Fibroblast of the conjunctiva (primary cell): Measurements from ENCODE around the gene PERM1.

Experiments used
- DNase-seq: peaks from one replicate; pipeline ENCODE4 v3.0.0-alpha.2; 2010; ENCODE audit warnings: low read depth

PERM1 gene

GRCh38 chr1:932776-933602, 48.9 kb downstream of the PERM1 start:
- DNase-seq, result no peak

- no peak for DNase-seq
Measured at GRCh38 chr1:932173-932510, 49.8 kb downstream of the PERM1 start.

DNA sequence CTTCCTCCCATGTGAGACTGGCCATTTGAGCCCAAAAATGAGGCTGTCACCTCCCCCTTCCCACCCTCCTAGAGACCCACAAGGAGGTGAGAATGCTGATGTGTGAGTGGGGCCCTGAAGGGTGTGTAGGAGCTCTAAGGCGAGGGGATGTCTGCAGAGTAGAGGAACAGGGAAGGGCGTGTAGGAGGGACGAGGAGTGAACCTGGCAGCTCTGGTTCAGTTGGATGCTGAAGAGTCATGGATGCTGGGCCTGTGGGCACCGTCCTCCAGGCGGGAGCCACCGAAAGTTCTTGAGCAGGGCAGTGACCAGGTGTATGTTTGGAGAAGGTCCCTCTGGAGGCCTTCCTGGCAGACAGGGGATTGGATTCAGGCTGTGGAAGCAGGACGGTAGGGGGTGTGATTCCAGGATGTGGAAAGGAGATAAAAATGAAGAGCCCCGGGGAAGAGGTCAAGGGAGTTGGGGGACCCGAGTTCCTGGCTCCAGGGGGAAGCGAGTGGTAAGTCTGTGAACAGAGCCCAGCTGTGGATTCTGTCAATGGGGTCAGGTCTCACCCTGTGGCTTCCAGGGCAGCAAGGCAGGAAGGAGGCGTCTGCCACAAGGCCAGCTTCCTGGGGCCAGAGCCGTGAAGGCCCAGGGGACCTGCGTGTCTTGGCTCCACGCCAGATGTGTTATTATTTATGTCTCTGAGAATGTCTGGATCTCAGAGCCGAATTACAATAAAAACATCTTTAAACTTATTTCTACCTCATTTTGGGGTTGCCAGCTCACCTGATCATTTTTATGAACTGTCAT, 50.3 kb downstream of the PERM1 start:
- DNase-seq, result no peak

DNA sequence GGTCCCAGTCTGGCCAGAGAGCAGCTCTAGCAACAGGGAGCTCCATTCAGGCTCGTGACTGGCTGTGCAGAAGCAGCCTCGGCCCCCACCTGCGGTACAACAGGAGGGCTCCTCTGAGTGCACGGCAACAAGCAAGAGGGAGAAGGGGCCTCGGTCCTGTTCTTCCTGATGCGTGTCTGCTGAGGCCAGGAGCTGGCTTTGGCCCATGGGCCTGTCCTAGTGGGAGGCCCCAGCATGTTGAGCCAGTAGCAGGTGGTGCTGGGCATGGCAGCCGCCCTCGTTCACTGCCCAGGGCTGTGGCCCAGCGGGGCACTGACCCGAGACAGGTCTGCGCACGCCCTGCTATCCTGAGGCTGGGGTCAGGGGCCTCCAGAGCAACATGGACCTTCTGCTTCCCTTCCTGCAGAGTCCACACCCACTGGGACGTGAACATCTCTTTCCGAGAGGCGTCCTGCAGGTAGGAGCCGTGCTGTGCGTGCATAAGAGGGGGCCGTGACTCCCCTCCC, 51.2 kb downstream of the PERM1 start:
- no peak for DNase-seq

DNA sequence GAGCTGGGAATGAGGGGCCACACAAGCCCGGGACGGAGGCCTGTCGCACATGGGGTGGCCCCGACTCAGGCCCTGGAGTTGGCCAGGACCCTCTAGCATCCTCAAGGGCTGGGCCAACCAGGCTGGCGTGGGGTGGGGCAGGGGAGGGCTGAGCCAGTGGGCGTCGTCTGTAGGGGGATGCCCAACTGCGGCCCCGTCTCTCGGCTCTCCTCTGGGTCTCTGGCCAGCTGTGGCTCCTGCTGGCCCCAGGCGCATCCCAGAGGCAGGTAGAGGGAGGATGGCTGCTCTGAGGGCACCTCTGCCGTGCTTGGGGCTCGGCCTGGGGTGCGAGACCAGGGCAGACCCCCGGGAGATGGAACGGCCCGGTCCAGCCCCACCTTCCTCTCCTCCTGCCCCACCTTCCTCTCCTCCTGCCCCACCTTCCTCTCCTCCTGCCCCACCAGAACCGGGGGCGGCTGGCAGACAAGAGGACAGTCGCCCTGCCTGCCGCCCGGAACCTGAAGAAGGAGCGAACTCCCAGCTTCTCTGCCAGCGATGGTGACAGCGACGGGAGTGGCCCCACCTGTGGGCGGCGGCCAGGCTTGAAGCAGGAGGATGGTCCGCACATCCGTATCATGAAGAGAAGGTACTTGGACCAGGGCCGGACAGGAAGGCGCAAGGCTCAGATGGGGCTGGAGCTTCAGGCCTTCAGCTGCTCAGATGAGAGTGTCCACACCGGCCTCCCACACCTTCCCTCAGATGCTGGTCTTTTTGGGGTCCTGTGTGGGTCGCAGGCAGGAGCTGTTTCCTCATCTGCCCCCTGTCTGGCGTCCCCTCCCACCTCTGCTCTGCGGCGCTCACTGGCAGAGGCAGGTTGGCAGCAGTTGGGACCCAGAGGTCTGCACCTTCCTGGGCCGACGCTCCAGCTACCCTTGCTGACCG, 51.9 kb downstream of the PERM1 start:
- no peak for DNase-seq

- DNase-seq, result no peak
Measured at GRCh38 chr1:928825-929661, 52.9 kb downstream of the PERM1 start.

DNA sequence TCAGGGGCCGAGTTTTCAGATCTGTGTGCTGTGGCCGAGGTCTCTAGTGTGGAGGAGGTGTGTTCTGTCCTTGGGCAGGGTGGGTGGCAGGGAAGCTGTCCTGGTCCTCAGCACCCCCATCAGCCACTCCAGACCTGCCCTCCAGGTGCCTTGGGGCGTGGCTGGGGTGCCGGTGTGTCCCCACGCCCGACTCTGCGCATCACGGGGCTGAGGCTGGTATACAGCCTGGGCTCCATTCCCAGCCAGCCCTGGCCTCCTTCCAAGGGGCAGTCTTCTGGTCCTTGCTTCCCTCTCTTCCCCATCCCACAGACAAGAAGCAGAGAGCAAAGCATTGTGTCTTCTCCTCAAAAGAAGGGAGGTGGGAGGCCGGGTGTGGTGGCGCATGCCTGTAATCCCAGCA, 54.1 kb downstream of the PERM1 start:
- DNase-seq, result no peak

GRCh38 chr1:927234-927633, 54.7 kb downstream of the PERM1 start:
- DNase-seq, result no peak

DNA sequence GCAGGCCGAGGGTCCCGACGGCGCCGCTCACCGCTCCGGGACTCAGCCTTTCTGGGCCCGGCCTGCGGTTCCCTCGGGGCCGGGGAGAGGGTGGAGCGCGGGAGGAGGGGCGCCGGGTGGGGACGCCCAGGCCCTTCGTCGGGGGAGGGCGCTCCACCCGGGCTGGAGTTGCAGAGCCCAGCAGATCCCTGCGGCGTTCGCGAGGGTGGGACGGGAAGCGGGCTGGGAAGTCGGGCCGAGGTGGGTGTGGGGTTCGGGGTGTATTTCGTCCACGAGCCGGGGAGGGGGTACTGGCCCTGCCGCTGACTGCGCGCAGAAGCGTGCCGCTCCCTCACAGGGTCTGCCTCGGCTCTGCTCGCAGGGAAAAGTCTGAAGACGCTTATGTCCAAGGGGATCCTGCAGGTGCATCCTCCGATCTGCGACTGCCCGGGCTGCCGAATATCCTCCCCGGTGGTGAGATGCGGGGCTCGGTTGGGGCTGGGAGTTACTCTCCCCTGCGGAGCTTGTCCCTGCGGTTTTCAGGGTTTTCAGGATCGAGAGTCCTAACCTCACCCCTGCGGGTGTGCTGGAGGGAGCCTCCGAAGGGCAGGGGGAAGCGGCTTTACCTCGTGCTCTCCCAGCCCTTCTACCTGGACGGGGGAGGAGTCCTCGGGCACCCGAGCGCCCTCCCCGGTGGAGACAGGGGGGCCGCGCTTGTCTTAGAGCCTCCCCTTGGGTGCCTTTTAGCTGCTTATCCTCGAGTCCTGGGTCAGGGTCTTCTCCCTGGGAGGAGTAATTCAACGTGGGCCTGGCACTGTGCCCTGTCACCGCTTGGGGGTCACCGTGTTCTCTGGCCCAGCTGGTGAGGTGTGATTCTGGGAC, 56.1 kb downstream of the PERM1 start:
- DNase-seq, result no peak
